ENCODE measurements around the gene UBQLN1.

DNA sequence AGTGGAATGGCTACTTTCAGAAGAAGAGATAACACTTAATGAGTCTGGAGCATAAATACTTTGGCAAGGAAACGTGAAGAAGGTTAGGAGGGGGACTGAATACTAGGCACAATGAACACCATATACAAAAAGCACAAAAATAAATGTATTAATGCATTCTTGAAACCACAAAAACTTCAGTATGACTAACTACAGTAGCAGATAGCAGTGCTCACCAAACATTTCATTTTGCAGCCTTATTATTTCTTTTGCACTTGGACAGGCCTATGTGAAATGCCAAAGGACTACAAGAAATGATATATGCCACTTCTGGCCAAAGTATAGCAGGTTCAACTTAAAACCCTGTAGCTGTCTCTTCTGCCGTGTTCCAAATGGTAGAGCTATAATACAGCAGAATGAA, 26.3 kb downstream of the UBQLN1 start:
- no peak for TF ChIP-seq EZH2 (IDR thresholded peaks at IDR 0.05; ENCODE audit: borderline replicate concordance, low read depth, low read length, severe bottlenecking)
- TF ChIP-seq, protein P1, sequence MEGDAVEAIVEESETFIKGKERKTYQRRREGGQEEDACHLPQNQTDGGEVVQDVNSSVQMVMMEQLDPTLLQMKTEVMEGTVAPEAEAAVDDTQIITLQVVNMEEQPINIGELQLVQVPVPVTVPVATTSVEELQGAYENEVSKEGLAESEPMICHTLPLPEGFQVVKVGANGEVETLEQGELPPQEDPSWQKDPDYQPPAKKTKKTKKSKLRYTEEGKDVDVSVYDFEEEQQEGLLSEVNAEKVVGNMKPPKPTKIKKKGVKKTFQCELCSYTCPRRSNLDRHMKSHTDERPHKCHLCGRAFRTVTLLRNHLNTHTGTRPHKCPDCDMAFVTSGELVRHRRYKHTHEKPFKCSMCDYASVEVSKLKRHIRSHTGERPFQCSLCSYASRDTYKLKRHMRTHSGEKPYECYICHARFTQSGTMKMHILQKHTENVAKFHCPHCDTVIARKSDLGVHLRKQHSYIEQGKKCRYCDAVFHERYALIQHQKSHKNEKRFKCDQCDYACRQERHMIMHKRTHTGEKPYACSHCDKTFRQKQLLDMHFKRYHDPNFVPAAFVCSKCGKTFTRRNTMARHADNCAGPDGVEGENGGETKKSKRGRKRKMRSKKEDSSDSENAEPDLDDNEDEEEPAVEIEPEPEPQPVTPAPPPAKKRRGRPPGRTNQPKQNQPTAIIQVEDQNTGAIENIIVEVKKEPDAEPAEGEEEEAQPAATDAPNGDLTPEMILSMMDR (IDR thresholded peaks at IDR 0.05; ENCODE audit: extremely low read depth in 1 of 2, insufficient read depth in 1 of 2, low read depth in 1 of 2, low read length in 2 of 2) = no peak
- TF ChIP-seq JUN (IDR thresholded peaks at IDR 0.05; ENCODE audit: borderline replicate concordance, insufficient read depth, insufficient read length, low read depth) = no peak
- TF ChIP-seq POLR2AphosphoS5 (IDR thresholded peaks at IDR 0.05; ENCODE audit: insufficient read depth, low read depth, low read length) = no peak
- no peak for TF ChIP-seq POLR2A (IDR thresholded peaks at IDR 0.05; ENCODE audit: low read depth, low read length)
- TF ChIP-seq MYC (IDR thresholded peaks at IDR 0.05; ENCODE audit: low read depth, low read length) = no peak
- TF ChIP-seq, protein P2, sequence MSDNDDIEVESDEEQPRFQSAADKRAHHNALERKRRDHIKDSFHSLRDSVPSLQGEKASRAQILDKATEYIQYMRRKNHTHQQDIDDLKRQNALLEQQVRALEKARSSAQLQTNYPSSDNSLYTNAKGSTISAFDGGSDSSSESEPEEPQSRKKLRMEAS (IDR thresholded peaks at IDR 0.05; ENCODE audit: insufficient read depth, insufficient read length) = no peak
